22Rv1 (cell line): ENCODE measurements around the gene THAP11.

Source experiments
- ZFX ChIP-seq: fragments of 450-650 bp; IDR thresholded peaks from 2 replicates; pipeline ENCODE4 v1.6.1; 2017; ENCODE audit warnings: antibody characterized with exemption, borderline replicate concordance
- TF ChIP-seq, protein P1 (sequence below): fragments of 450-650 bp; IDR thresholded peaks from 2 replicates; pipeline ENCODE4 v1.5.1; 2017; ENCODE audit warnings: mild to moderate bottlenecking

- TF ChIP-seq, protein P1, sequence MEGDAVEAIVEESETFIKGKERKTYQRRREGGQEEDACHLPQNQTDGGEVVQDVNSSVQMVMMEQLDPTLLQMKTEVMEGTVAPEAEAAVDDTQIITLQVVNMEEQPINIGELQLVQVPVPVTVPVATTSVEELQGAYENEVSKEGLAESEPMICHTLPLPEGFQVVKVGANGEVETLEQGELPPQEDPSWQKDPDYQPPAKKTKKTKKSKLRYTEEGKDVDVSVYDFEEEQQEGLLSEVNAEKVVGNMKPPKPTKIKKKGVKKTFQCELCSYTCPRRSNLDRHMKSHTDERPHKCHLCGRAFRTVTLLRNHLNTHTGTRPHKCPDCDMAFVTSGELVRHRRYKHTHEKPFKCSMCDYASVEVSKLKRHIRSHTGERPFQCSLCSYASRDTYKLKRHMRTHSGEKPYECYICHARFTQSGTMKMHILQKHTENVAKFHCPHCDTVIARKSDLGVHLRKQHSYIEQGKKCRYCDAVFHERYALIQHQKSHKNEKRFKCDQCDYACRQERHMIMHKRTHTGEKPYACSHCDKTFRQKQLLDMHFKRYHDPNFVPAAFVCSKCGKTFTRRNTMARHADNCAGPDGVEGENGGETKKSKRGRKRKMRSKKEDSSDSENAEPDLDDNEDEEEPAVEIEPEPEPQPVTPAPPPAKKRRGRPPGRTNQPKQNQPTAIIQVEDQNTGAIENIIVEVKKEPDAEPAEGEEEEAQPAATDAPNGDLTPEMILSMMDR, result no peak
- TF ChIP-seq ZFX, result no peak
Measured at GRCh38 chr16:67885976-67886375, 43.9 kb downstream of the THAP11 start.
